A549 (cell line): Measurements from ENCODE around the gene SCIN. TPM values are rescaled to one million over a fixed set of nuclear protein-coding genes. Genes with fewer than 3 reads are reported as not detected.
A peak's percentile ranks its signal among the peaks of the same experiment; 100 is the strongest.

ENCODE experiments used
- ATAC-seq, 2 experiments: fragments of 200-7000 bp in 1 of 2; fragments of >200 bp in 1 of 2; cut with Nextera tagmentation in 1 of 2; cut with Tn5 transposase in 1 of 2; 3 replicates each; pipeline versions ENCODE4 v1.8.0 to v1.9.1; 2018 to 2020; ENCODE audit warnings: mild to moderate bottlenecking in 1 of 2, moderate library complexity in 1 of 2
- CTCF ChIA-PET: fragments of 300-600 bp; sonication (Branson Sonifier 250); formaldehyde crosslinking; extraction: SDS; loops from one replicate; lab custom pipeline; 2021; ENCODE audit warnings: antibody characterized with exemption, inconsistent platforms; lab: Yijun Ruan, JAX
- POLR2A ChIA-PET: fragments of 350-600 bp; formaldehyde crosslinking; extraction: SDS; loops from one replicate; lab custom pipeline; 2021; ENCODE audit warnings: antibody characterized with exemption, inconsistent platforms; lab: Yijun Ruan, JAX
- DNase-seq, 2 experiments: peaks; one replicate each; pipeline versions ENCODE4 v3.0.0 to v3.0.0-alpha.2; 2011 to 2016; ENCODE audit warnings: low read depth in 1 of 2, low spot score in 1 of 2
- FAIRE-seq: peaks from 2 replicates; lab custom pipeline; 2011; peaks lifted over from hg19 to GRCh38; lab: Jason Lieb, UNC
- H3K27ac ChIP-seq, 2 experiments: fragments of >200 bp; sonication (Bioruptor Twin); formaldehyde crosslinking; 3 replicates each; pipeline ENCODE4 v1.5.1; 2016 to 2017
- H3K4me1 ChIP-seq: fragments of >200 bp; sonication (Bioruptor Twin); formaldehyde crosslinking; 3 replicates; pipeline ENCODE4 v1.6.1; 2016
- H3K4me2 ChIP-seq: fragments of >200 bp; sonication (Bioruptor Twin); formaldehyde crosslinking; 3 replicates; pipeline ENCODE4 v1.6.1; 2016
- H3K4me3 ChIP-seq: fragments of >200 bp; sonication (Bioruptor Twin); formaldehyde crosslinking; 3 replicates; pipeline ENCODE4 v1.5.1; 2016
- H3K9me3 ChIP-seq: fragments of >200 bp; sonication (Bioruptor Twin); formaldehyde crosslinking; 3 replicates; pipeline ENCODE4 v1.6.1; 2016
- BHLHE40 ChIP-seq: IDR thresholded peaks from 2 replicates; pipeline ENCODE4 v1.6.1; 2012; ENCODE audit warnings: low read depth, low read length, inconsistent platforms
- EHMT2 ChIP-seq: fragments of 200-600 bp; sonication (generic); IDR thresholded peaks from 2 replicates; pipeline ENCODE4 v1.6.1; 2016; ENCODE audit warnings: antibody characterized with exemption, low read depth, mild to moderate bottlenecking, moderate library complexity
- ESRRA ChIP-seq: fragments of 150-350 bp; IDR thresholded peaks from 2 replicates; pipeline ENCODE4 v1.6.1; 2014; ENCODE audit warnings: mild to moderate bottlenecking, low read length, borderline replicate concordance
- GATA3 ChIP-seq: IDR thresholded peaks from 2 replicates; pipeline ENCODE4 v1.6.1; 2012; ENCODE audit warnings: borderline replicate concordance
- JUN ChIP-seq, 2 experiments: fragments of >200 bp; sonication (Bioruptor Twin); formaldehyde crosslinking; IDR thresholded peaks; 2 replicates in 1 of 2; 3 replicates in 1 of 2; pipeline ENCODE4 v1.6.1; 2016 to 2017
- KDM1A ChIP-seq: fragments of 200-600 bp; sonication (generic); IDR thresholded peaks from 2 replicates; pipeline ENCODE4 v1.6.1; 2016; ENCODE audit warnings: low read depth, mild to moderate bottlenecking
- MAFK ChIP-seq: fragments of 450-650 bp; IDR thresholded peaks from 2 replicates; pipeline ENCODE4 v1.6.1; 2014; ENCODE audit not compliant: partially characterized antibody
- NPAS2 ChIP-seq: fragments of 250-450 bp; sonication (Bioruptor Pico); IDR thresholded peaks from 2 replicates; pipeline ENCODE4 v1.8.0; 2022; ENCODE audit warnings: mild to moderate bottlenecking, moderate library complexity, borderline replicate concordance
- POLR2A ChIP-seq: IDR thresholded peaks from 2 replicates; pipeline ENCODE4 v1.6.1; 2012; ENCODE audit warnings: mild to moderate bottlenecking, low read length
- RAD21 ChIP-seq, 2 experiments: fragments of >200 bp in 1 of 2; sonication (Bioruptor Twin) in 1 of 2; formaldehyde crosslinking in 1 of 2; IDR thresholded peaks in 1 of 2; conservative IDR thresholded peaks in 1 of 2; 2 replicates in 1 of 2; 3 replicates in 1 of 2; pipeline ENCODE4 v1.6.1; 2012 to 2018; ENCODE audit warnings: inconsistent platforms in 1 of 2
- RARB ChIP-seq: fragments of 250-450 bp; sonication (Bioruptor Pico); IDR thresholded peaks from 2 replicates; pipeline ENCODE4 v1.8.0; 2021; ENCODE audit warnings: mild to moderate bottlenecking, moderate library complexity
- RCOR1 ChIP-seq: fragments of 150-350 bp; IDR thresholded peaks from 2 replicates; pipeline ENCODE4 v1.6.1; 2014; ENCODE audit warnings: antibody characterized with exemption, low read length, low read depth
- RFX5 ChIP-seq: fragments of 450-650 bp; IDR thresholded peaks from 2 replicates; pipeline ENCODE4 v1.7.1; 2014; ENCODE audit warnings: antibody characterized with exemption, mild to moderate bottlenecking, moderate library complexity
- SREBF2 ChIP-seq: fragments of 450-650 bp; IDR thresholded peaks from 2 replicates; pipeline ENCODE4 v1.6.1; 2014; ENCODE audit warnings: mild to moderate bottlenecking, moderate library complexity
- ZSCAN20 ChIP-seq: fragments of 250-450 bp; sonication (Bioruptor Pico); IDR thresholded peaks from 2 replicates; pipeline ENCODE4 v1.8.0; 2022; ENCODE audit warnings: mild to moderate bottlenecking, moderate library complexity
- WGBS: methylation state at CpG from one replicate; pipeline ENCODE4 v1.1.6; 2017; ENCODE audit errors: missing lambda C conversion rate; 5-methylcytosine and 5-hydroxymethylcytosine counted together
- polyA plus RNA-seq, 4 experiments: library from polyadenylated mRNA; depleted of rRNA in 3 of 4; stranded (reverse); fragments of >200 nt; fragmentation: RNase III in 1 of 4; extraction: RNeasy Plus Mini Kit Qiagen cat#74134 plus additional on column Dnase treatment in 1 of 4; gene quantifications; 2 replicates in 3 of 4; 3 replicates in 1 of 4; pipeline ENCODE4 v1.2.3, GENCODE V29; 2011 to 2017
- TF ChIP-seq, protein P1 (sequence below): fragments of 250-450 bp; sonication (Bioruptor Pico); IDR thresholded peaks from 2 replicates; pipeline ENCODE4 v1.5.0; 2020; ENCODE audit warnings: low read depth, mild to moderate bottlenecking, moderate library complexity
- TF ChIP-seq, protein P2 (sequence below): fragments of >200 bp; sonication (Bioruptor Twin); formaldehyde crosslinking; IDR thresholded peaks from 2 replicates; pipeline ENCODE4 v1.6.1; 2016
- TF ChIP-seq, protein P3 (sequence below): IDR thresholded peaks from 2 replicates; pipeline ENCODE4 v1.6.1; 2012
- TF ChIP-seq, protein P4 (sequence below): fragments of >200 bp; sonication (Bioruptor Twin); formaldehyde crosslinking; IDR thresholded peaks from 3 replicates; pipeline ENCODE4 v1.6.1; 2016
- TF ChIP-seq, protein P5 (sequence below): fragments of >200 bp; sonication (Bioruptor Twin); formaldehyde crosslinking; IDR thresholded peaks from 3 replicates; pipeline ENCODE4 v1.5.1; 2016

The SCIN gene
- polyA plus RNA-seq, 2 of the 4 experiments (the other 2 are of a cell fraction), result 0.05 to 0.27 TPM

DNA sequence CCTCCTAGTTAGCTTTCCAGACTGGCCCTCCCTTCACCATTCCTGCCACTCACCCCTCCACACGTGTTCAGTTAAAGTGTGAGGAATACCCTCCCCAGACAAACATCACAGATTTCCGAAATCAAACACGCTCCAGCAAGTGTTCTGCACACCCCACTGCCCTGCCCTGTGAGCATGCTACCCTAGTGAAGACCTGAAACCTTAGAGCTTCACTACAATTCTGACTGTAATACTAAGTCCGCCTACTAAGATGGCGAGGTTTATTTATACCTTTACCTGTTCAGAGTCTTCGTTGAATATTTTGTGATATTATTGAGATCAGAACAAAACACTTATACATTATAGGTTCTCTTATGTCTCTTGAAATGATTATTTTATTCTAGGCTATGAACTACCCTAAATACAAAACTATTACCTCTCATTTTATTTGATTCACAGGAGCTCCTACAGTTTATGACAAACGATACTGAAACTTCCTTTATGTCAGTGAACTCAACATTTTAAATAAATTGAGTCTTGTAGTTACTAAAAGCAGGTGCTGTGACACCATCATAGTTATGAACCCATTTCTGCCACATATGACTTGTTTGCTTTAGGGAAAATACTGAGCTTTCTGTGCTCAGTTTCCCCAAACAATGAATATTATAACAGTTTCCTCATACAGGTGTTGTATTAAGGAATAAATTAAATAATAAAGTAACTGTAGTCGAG lies 8.6 kb downstream of the SCIN start:
- no peak for TF ChIP-seq ESRRA
- Histone ChIP-seq H3K4me1 (peaks cover 13% of the 10 kb centered on the region), H3K4me3 (no peak overlapping the region), H3K9me3 (no peaks in the 10 kb centered on the region), H3K27ac (no peak overlapping the region), H3K4me2 (no peak overlapping the region)
- no peak for FAIRE-seq
- POLR2A ChIA-PET, result no interaction called here
- DNase-seq, result no peak
- CTCF ChIA-PET, result interaction anchor here (0.9 to 1.5 kb wide), 2 partner anchors 44 to 54 kb away, joined by 3 to 5 read pairs; no protein-coding TSS in a partner anchor
- WGBS, result 63% methylated on average over 8 of the region's 8 CpGs
- no peak for ATAC-seq

DNA sequence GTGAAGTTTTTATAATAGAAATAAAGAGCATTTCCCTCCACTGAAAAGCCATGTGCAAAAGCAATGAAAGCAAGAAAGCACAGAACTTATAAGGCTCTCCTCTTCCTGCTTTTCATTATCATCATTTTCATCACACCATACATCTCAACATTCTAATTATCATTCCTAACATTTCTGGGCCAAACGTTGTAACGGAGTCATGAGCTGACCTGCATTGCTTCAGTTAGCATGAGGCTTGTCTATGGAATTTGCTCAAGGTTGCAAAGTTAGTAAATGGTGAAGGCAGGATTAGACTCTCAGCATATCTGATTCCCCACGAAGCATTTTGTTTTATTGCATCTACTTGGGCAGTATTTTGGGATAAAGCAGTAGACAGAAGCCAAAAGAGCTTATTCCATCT lies 11.4 kb downstream of the SCIN start:
- H3K9me3 ChIP-seq, result no peaks in the 10 kb centered on the region
- no peak overlapping the region for H3K27ac ChIP-seq
- H3K4me3 ChIP-seq, result no peak overlapping the region
- WGBS, result 42% methylated on average over 3 of the region's 3 CpGs
- peaks cover 27% of the 10 kb centered on the region for H3K4me1 ChIP-seq
- no peak for ATAC-seq
- TF ChIP-seq MAFK, result no peak
- no peak for TF ChIP-seq RARB (CRISPR knock-in tag)
- TF ChIP-seq RAD21 (conservative IDR thresholded peaks at IDR 0.05 in 1 of 2, IDR thresholded peaks at IDR 0.05 in 1 of 2), result no peak
- TF ChIP-seq, protein P1, sequence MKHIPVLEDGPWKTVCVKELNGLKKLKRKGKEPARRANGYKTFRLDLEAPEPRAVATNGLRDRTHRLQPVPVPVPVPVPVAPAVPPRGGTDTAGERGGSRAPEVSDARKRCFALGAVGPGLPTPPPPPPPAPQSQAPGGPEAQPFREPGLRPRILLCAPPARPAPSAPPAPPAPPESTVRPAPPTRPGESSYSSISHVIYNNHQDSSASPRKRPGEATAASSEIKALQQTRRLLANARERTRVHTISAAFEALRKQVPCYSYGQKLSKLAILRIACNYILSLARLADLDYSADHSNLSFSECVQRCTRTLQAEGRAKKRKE (CRISPR knock-in tag), result no peak
- TF ChIP-seq JUN (IDR thresholded peaks at IDR 0.05), result no peak
- TF ChIP-seq RCOR1, result no peak
- TF ChIP-seq BHLHE40, result no peak
- TF ChIP-seq GATA3, result no peak
- no peak for TF ChIP-seq SREBF2
- TF ChIP-seq KDM1A, result no peak
- no peak for TF ChIP-seq ZSCAN20 (CRISPR knock-in tag)
- peak; percentile 23 for FAIRE-seq
- ChIA-PET CTCF (no interaction called here), POLR2A (no interaction called here)
- H3K4me2 ChIP-seq, result no peak overlapping the region
- no peak for DNase-seq

DNA sequence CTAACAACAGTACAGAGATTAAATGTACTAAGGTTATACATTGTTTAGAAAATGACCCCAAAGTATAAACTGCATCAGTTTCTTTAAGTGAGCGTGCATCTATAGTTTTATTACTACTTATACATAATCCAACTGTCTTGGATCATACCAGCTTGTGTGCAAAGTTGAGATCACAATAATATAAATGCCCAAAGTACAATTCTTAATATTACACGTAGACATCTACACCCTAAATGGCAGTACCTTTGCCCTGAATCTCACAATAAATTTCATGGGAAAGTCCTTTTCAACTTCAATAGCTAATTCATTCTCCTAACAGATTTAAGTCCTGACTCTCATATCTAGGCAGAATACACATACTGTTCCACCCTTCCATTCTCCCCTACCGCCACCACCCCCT lies 11.8 kb downstream of the SCIN start:
- no peak overlapping the region for H3K4me3 ChIP-seq
- DNase-seq (no peak), ATAC-seq (no peak), FAIRE-seq (no peak)
- no peak overlapping the region for H3K4me2 ChIP-seq
- 82% methylated on average over 3 of the region's 3 CpGs for WGBS
- TF ChIP-seq RARB (CRISPR knock-in tag), result no peak
- TF ChIP-seq, protein P2, sequence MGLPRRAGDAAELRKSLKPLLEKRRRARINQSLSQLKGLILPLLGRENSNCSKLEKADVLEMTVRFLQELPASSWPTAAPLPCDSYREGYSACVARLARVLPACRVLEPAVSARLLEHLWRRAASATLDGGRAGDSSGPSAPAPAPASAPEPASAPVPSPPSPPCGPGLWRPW, result no peak
- TF ChIP-seq, protein P3, sequence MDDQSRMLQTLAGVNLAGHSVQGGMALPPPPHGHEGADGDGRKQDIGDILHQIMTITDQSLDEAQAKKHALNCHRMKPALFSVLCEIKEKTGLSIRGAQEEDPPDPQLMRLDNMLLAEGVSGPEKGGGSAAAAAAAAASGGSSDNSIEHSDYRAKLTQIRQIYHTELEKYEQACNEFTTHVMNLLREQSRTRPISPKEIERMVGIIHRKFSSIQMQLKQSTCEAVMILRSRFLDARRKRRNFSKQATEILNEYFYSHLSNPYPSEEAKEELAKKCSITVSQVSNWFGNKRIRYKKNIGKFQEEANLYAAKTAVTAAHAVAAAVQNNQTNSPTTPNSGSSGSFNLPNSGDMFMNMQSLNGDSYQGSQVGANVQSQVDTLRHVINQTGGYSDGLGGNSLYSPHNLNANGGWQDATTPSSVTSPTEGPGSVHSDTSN, result no peak
- TF ChIP-seq, protein P4, sequence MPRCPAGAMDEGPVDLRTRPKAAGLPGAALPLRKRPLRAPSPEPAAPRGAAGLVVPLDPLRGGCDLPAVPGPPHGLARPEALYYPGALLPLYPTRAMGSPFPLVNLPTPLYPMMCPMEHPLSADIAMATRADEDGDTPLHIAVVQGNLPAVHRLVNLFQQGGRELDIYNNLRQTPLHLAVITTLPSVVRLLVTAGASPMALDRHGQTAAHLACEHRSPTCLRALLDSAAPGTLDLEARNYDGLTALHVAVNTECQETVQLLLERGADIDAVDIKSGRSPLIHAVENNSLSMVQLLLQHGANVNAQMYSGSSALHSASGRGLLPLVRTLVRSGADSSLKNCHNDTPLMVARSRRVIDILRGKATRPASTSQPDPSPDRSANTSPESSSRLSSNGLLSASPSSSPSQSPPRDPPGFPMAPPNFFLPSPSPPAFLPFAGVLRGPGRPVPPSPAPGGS, result no peak
- no peak for TF ChIP-seq RAD21 (conservative IDR thresholded peaks at IDR 0.05 in 1 of 2, IDR thresholded peaks at IDR 0.05 in 1 of 2)
- TF ChIP-seq POLR2A, result no peak
- no peak for TF ChIP-seq EHMT2
- no peak for TF ChIP-seq NPAS2 (CRISPR knock-in tag)
- no peak for TF ChIP-seq RFX5
- TF ChIP-seq, protein P5, sequence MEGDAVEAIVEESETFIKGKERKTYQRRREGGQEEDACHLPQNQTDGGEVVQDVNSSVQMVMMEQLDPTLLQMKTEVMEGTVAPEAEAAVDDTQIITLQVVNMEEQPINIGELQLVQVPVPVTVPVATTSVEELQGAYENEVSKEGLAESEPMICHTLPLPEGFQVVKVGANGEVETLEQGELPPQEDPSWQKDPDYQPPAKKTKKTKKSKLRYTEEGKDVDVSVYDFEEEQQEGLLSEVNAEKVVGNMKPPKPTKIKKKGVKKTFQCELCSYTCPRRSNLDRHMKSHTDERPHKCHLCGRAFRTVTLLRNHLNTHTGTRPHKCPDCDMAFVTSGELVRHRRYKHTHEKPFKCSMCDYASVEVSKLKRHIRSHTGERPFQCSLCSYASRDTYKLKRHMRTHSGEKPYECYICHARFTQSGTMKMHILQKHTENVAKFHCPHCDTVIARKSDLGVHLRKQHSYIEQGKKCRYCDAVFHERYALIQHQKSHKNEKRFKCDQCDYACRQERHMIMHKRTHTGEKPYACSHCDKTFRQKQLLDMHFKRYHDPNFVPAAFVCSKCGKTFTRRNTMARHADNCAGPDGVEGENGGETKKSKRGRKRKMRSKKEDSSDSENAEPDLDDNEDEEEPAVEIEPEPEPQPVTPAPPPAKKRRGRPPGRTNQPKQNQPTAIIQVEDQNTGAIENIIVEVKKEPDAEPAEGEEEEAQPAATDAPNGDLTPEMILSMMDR, result no peak
- ChIA-PET CTCF (no interaction called here), POLR2A (no interaction called here)
- H3K9me3 ChIP-seq, result no peaks in the 10 kb centered on the region
- H3K4me1 ChIP-seq, result peaks cover 27% of the 10 kb centered on the region
- no peak overlapping the region for H3K27ac ChIP-seq
